SK-N-SH (cell line): ENCODE data around the gene CACNA2D1. TPM values are rescaled to one million over a fixed set of nuclear protein-coding genes. Genes with fewer than 3 reads are reported as not detected.

Source experiments
- CTCF ChIA-PET: fragments of 300-600, 350-600 bp; formaldehyde crosslinking; extraction: SDS; loops from one replicate; lab custom pipeline; 2021; lab: Yijun Ruan, JAX
- POLR2A ChIA-PET: fragments of 350-600 bp; sonication (Branson Sonifier 250); formaldehyde crosslinking; extraction: SDS; loops from one replicate; lab custom pipeline; 2020; ENCODE audit warnings: antibody characterized with exemption, inconsistent platforms; lab: Yijun Ruan, JAX
- DNase-seq: peaks from one replicate; pipeline ENCODE4 v3.0.0; 2012
- H2AFZ ChIP-seq: fragments of 200-600 bp; sonication (generic); 2 replicates; pipeline ENCODE4 v1.8.1; 2016; ENCODE audit warnings: antibody characterized with exemption, mild to moderate bottlenecking, low read depth
- H3F3A ChIP-seq: fragments of 200-600 bp; sonication (generic); replicated peaks from 2 replicates; pipeline ENCODE3; 2016; ENCODE audit warnings: antibody characterized with exemption, mild to moderate bottlenecking; ENCODE audit not compliant: insufficient read depth
- H3K27ac ChIP-seq, 2 experiments: fragments of 200-500 bp in 1 of 2; fragments of 200-600 bp in 1 of 2; sonication (Bioruptor generic) in 1 of 2; sonication (generic), shearing (Covaris generic) in 1 of 2; 2 replicates each; pipeline versions ENCODE4 v1.5.1 to v1.6.1; 2014 to 2016; ENCODE audit warnings: low read depth in 2 of 2, inconsistent platforms in 1 of 2, low read length in 1 of 2, mild to moderate bottlenecking in 1 of 2, mixed read lengths in 1 of 2
- H3K27me3 ChIP-seq: fragments of 200-600 bp; sonication (generic), shearing (Covaris generic); 2 replicates; pipeline ENCODE4 v1.6.1; 2016; ENCODE audit warnings: mixed run types; ENCODE audit not compliant: insufficient read depth
- H3K36me3 ChIP-seq, 2 experiments: fragments of 200-500 bp in 1 of 2; fragments of 200-600 bp in 1 of 2; sonication (Bioruptor generic) in 1 of 2; sonication (generic) in 1 of 2; replicated peaks in 1 of 2; 2 replicates each; pipeline versions ENCODE3 to v1.5.1; 2014 to 2016; ENCODE audit warnings: low read length in 1 of 2, mild to moderate bottlenecking in 1 of 2; ENCODE audit not compliant: insufficient read depth in 2 of 2, control insufficient read depth in 1 of 2
- H3K4me1 ChIP-seq, 2 experiments: fragments of 200-500 bp in 1 of 2; fragments of 200-600 bp in 1 of 2; sonication (Bioruptor generic) in 1 of 2; sonication (generic), shearing (Covaris generic) in 1 of 2; 2 replicates each; pipeline versions ENCODE4 v1.5.1 to v1.6.1; 2014 to 2016; ENCODE audit warnings: low read depth in 1 of 2, low read length in 1 of 2, mixed run types in 1 of 2; ENCODE audit not compliant: insufficient read depth in 2 of 2, control insufficient read depth in 1 of 2
- H3K4me2 ChIP-seq: fragments of 200-600 bp; sonication (generic), shearing (Covaris generic); 2 replicates; pipeline ENCODE4 v1.6.1; 2017; ENCODE audit warnings: mixed run types
- H3K4me3 ChIP-seq, 2 experiments: fragments of 200-500 bp in 1 of 2; fragments of 200-600 bp in 1 of 2; sonication (Bioruptor generic) in 1 of 2; sonication (generic), shearing (Covaris generic) in 1 of 2; 2 replicates each; pipeline versions ENCODE4 v1.5.1 to v1.8.1; 2014 to 2016; ENCODE audit warnings: low read depth in 2 of 2, inconsistent platforms in 1 of 2, low read length in 1 of 2, mild to moderate bottlenecking in 1 of 2, mixed read lengths in 1 of 2, moderate library complexity in 1 of 2
- H3K79me2 ChIP-seq: fragments of 200-600 bp; sonication (generic); 2 replicates; pipeline ENCODE4 v1.8.1; 2017; ENCODE audit warnings: mild to moderate bottlenecking; ENCODE audit not compliant: insufficient read depth
- H3K9ac ChIP-seq: fragments of 200-600 bp; sonication (generic); 2 replicates; pipeline ENCODE4 v1.6.1; 2017; ENCODE audit warnings: mixed run types
- H3K9me2 ChIP-seq: fragments of 200-600 bp; sonication (generic); 2 replicates; pipeline ENCODE4 v1.6.1; 2017; ENCODE audit warnings: mixed run types
- H3K9me3 ChIP-seq: fragments of 200-600 bp; sonication (generic); 2 replicates; pipeline ENCODE4 v1.6.1; 2017; ENCODE audit warnings: mixed run types, mild to moderate bottlenecking, moderate library complexity
- H4K20me1 ChIP-seq: fragments of 200-600 bp; sonication (generic); 2 replicates; pipeline ENCODE4 v1.6.1; 2017; ENCODE audit warnings: mild to moderate bottlenecking, mixed run types; ENCODE audit not compliant: insufficient read depth
- CHD2 ChIP-seq: fragments of 150-350 bp; IDR thresholded peaks from 2 replicates; pipeline ENCODE4 v1.6.1; 2018; ENCODE audit warnings: low read length; ENCODE audit not compliant: partially characterized antibody
- ELF1 ChIP-seq: IDR thresholded peaks from 2 replicates; pipeline ENCODE4 v1.4.0; 2012
- EP300 ChIP-seq, 2 experiments: IDR thresholded peaks; 2 replicates each; pipeline versions ENCODE4 v1.4.0 to v1.6.1; 2012; ENCODE audit warnings: borderline replicate concordance in 1 of 2, low read depth in 1 of 2, low read length in 1 of 2
- EZH2phosphoT487 ChIP-seq: fragments of 200-600 bp; sonication (generic); IDR thresholded peaks from 2 replicates; pipeline ENCODE4 v1.6.1; 2017; ENCODE audit warnings: low read depth, mixed run types, mild to moderate bottlenecking, antibody characterized with exemption, moderate library complexity, borderline replicate concordance
- FOXM1 ChIP-seq: IDR thresholded peaks from 2 replicates; pipeline ENCODE4 v1.4.0; 2012; ENCODE audit warnings: low read depth, mild to moderate bottlenecking
- GATA2 ChIP-seq: sonication (generic); formaldehyde crosslinking; IDR thresholded peaks from 2 replicates; pipeline ENCODE4 v1.5.0; 2020; ENCODE audit warnings: mild to moderate bottlenecking, missing genetic modification reagents
- MEF2A ChIP-seq: IDR thresholded peaks from 2 replicates; pipeline ENCODE4 v1.4.0; 2012; ENCODE audit warnings: low read depth, borderline replicate concordance
- MXI1 ChIP-seq: IDR thresholded peaks from 2 replicates; pipeline ENCODE4 v1.6.1; 2012; ENCODE audit warnings: mild to moderate bottlenecking, low read depth, low read length, improper control_type of control experiment
- NFIC ChIP-seq: IDR thresholded peaks from 2 replicates; pipeline ENCODE4 v1.4.0; 2012; ENCODE audit warnings: borderline replicate concordance
- POLR2AphosphoS5 ChIP-seq: IDR thresholded peaks from 2 replicates; pipeline ENCODE4 v1.6.1; 2012; ENCODE audit warnings: low read depth, low read length
- RAD21 ChIP-seq: IDR thresholded peaks from 2 replicates; pipeline ENCODE4 v1.6.1; 2012; ENCODE audit warnings: mild to moderate bottlenecking, low read length
- RCOR1 ChIP-seq: fragments of 150-350 bp; IDR thresholded peaks from 2 replicates; pipeline ENCODE4 v1.6.1; 2017; ENCODE audit warnings: antibody characterized with exemption, low read length
- REST ChIP-seq: IDR thresholded peaks from 2 replicates; pipeline ENCODE4 v1.6.1; 2012; ENCODE audit warnings: mild to moderate bottlenecking, low read depth, low read length, moderate library complexity
- RXRA ChIP-seq: IDR thresholded peaks from 2 replicates; pipeline ENCODE4 v1.4.0; 2012; ENCODE audit warnings: low read depth, mild to moderate bottlenecking, borderline replicate concordance
- TAF1 ChIP-seq: IDR thresholded peaks from 2 replicates; pipeline ENCODE4 v1.6.1; 2012; ENCODE audit warnings: low read depth, mild to moderate bottlenecking, low read length, moderate library complexity, borderline replicate concordance
- TCF12 ChIP-seq: IDR thresholded peaks from 2 replicates; pipeline ENCODE4 v1.4.0; 2012
- TEAD4 ChIP-seq: IDR thresholded peaks from 2 replicates; pipeline ENCODE4 v1.4.0; 2012; ENCODE audit warnings: mild to moderate bottlenecking, borderline replicate concordance; ENCODE audit not compliant: insufficient read depth
- ZBTB33 ChIP-seq: IDR thresholded peaks from 2 replicates; pipeline ENCODE4 v1.4.0; 2012; ENCODE audit warnings: low read depth, borderline replicate concordance
- WGBS: methylation state at CpG from one replicate; pipeline ENCODE4 v1.1.6; 2017; ENCODE audit warnings: low lambda C conversion rate; 5-methylcytosine and 5-hydroxymethylcytosine counted together
- polyA plus RNA-seq, 3 experiments: library from polyadenylated mRNA; depleted of rRNA; stranded (reverse); fragments of >200 nt; gene quantifications; 2 replicates each; pipeline ENCODE4 v1.2.3, GENCODE V29; 2012
- TF ChIP-seq, protein P1 (sequence below): IDR thresholded peaks from 2 replicates; pipeline ENCODE4 v1.4.0; 2012; ENCODE audit warnings: low read depth

Gene CACNA2D1
- polyA plus RNA-seq, 1 of the 3 experiments (the other 2 are of a cell fraction): 3.4 TPM

DNA sequence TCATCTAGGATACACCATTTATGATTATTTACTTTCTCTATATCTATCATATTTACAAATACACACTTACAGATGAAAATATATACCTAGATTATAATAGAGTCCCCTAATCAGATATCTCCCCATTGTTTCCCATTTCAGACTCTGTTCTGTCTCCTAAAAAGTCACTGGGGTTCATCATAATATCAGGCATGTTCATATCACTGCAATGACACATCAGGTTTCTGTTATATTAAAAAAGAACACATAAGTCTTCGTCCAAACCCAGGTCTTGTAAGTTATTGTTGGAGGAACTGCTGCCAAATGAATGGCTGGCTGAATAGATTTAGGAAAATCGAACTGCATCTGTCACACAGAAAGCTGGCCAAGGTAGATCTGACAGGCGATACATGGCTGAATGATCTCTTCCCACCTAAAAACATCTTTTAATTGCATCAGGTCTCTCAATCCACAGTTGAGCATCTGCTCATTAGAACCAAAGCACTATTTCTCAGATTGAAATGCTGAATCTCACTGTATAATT lies 178.7 kb downstream of the CACNA2D1 start:
- no peaks in the 10 kb centered on the region for H3K9me2 ChIP-seq
- H3K36me3 ChIP-seq: no peaks in the 10 kb centered on the region
- TF ChIP-seq GATA2 (CRISPR knock-in tag) (peak; percentile 84), RCOR1 (peak; percentile 27; the same call in 1 of the 2 replicates), RAD21 (no peak), EP300 (IDR thresholded peaks at IDR 0.05; ENCODE audit: borderline replicate concordance in 1 of 2, low read depth in 1 of 2, low read length in 1 of 2) (peak in 1 of 2 experiments; percentile 59; a peak in 1 of 4 replicates)
- TF ChIP-seq, all 33 proteins: peak for 3
- Histone ChIP-seq H3K9ac (no peak overlapping the region), H3K4me1 (peaks cover 18 to 48% of the 10 kb centered on the region in 2 experiments; a peak in 2 of 4 replicates), H3K27me3 (no peaks in the 10 kb centered on the region), H2AFZ (no peak overlapping the region), H3K9me3 (no peaks in the 10 kb centered on the region), H3F3A (no peaks in the 10 kb centered on the region), H3K79me2 (no peaks in the 10 kb centered on the region), H3K4me3 (no peak overlapping the region), H3K4me2 (no peak overlapping the region), H3K27ac (peak overlapping the region; percentile 15 to 96; a peak in 3 of 4 replicates), H4K20me1 (no peaks in the 10 kb centered on the region)
- no peak for DNase-seq
- 65% methylated on average over 3 of the region's 3 CpGs for WGBS
- CTCF ChIA-PET: interaction anchor here (1.0 to 1.4 kb wide), 4 partner anchors 12 to 31 kb away, joined by 3 to 4 read pairs (median 3); no protein-coding TSS in a partner anchor
- POLR2A ChIA-PET: no interaction called here

DNA sequence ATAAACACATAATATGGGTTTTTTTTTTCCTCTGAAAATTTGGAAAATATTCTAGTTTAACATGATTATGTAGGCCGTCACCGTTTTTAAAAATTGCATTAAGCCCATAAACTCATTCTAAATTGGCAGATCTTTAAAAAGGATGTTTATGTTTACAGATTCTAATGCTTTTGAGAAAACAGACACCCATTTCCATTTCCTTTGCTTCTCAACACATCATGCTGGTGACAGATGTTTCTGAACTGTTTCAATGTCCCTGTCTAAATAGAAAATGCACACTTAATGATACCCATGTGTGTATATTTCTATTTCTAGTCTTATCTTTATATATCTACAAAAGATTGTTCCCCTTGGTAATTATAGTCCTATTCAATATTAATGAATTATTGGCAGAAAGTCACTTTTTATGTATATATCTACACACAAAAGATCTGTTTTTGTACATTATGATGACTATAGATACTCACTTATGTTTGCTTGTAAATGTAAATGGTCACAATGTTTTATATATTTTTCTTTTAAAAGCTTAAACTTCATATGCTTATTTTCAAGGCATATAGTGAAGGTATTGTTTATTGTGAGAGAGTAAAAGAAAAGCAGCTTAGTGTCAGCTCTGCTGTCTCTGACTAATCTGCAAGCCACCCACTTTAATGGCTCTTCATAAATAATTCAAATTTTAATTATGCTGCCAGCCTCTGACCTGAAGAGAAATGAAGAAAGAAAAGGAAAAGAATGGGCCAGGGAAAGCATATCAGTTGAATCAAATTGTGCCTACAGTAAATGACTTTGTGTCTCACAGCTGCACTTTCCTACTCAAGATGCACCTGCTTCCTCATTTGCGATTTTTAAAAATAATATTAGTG lies 179.4 kb downstream of the CACNA2D1 start:
- 63% methylated on average over 3 of the region's 3 CpGs for WGBS
- H3K4me2 ChIP-seq: no peak overlapping the region
- H3K27ac ChIP-seq: peak overlapping the region; percentile 15 to 96; a peak in 3 of 4 replicates
- peaks cover 12 to 44% of the 10 kb centered on the region in 2 experiments; a peak in 2 of 4 replicates for H3K4me1 ChIP-seq
- no peaks in the 10 kb centered on the region for H4K20me1 ChIP-seq
- no peaks in the 10 kb centered on the region for H3K27me3 ChIP-seq
- no peaks in the 10 kb centered on the region for H3K9me3 ChIP-seq
- H3K9me2 ChIP-seq: no peaks in the 10 kb centered on the region
- H3K79me2 ChIP-seq: no peaks in the 10 kb centered on the region
- H3K4me3 ChIP-seq: no peak overlapping the region
- ChIA-PET CTCF (interaction anchor here (1.0 to 1.4 kb wide), 2 partner anchors 12 kb away, joined by 3 to 4 read pairs; no protein-coding TSS in a partner anchor), POLR2A (no interaction called here)
- no peak overlapping the region for H2AFZ ChIP-seq
- no peak overlapping the region for H3K9ac ChIP-seq
- H3K36me3 ChIP-seq: no peaks in the 10 kb centered on the region
- H3F3A ChIP-seq: no peaks in the 10 kb centered on the region
- peak; percentile 59 for DNase-seq
- TF ChIP-seq CHD2 (peak; percentile 66), ZBTB33 (no peak), RXRA (no peak), GATA2 (CRISPR knock-in tag) (peak; percentile 55; the same call in 1 of the 2 replicates), RCOR1 (peak; percentile 54; the same call in 1 of the 2 replicates), EP300 (IDR thresholded peaks at IDR 0.05; ENCODE audit: borderline replicate concordance in 1 of 2, low read depth in 1 of 2, low read length in 1 of 2) (peak in 1 of 2 experiments; percentile 89; a peak in 2 of 4 replicates), TEAD4 (0 out of 2 replicates have a peak, but pooled peaks have one; percentile 13), MEF2A (no peak), NFIC (no peak), TAF1 (no peak), EZH2phosphoT487 (no peak), REST (no peak), POLR2AphosphoS5 (no peak), MXI1 (peak; percentile 76; the same call in 1 of the 2 replicates), ELF1 (no peak), TCF12 (peak; percentile 50; the same call in 1 of the 2 replicates), FOXM1 (no peak)
- TF ChIP-seq, protein P1, sequence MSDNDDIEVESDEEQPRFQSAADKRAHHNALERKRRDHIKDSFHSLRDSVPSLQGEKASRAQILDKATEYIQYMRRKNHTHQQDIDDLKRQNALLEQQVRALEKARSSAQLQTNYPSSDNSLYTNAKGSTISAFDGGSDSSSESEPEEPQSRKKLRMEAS: no peak
